SW 1271 (cell line): ENCODE measurements around the gene CGNL1.

Experiments used
- DNase-seq, 2 experiments: peaks; one replicate each; lab custom pipeline; 2025; lab: John Stamatoyannopoulos, UW

The CGNL1 gene

GRCh38 chr15:57598346-57598745 is 222.0 kb downstream of the CGNL1 start:
- DNase-seq: no peak

DNA sequence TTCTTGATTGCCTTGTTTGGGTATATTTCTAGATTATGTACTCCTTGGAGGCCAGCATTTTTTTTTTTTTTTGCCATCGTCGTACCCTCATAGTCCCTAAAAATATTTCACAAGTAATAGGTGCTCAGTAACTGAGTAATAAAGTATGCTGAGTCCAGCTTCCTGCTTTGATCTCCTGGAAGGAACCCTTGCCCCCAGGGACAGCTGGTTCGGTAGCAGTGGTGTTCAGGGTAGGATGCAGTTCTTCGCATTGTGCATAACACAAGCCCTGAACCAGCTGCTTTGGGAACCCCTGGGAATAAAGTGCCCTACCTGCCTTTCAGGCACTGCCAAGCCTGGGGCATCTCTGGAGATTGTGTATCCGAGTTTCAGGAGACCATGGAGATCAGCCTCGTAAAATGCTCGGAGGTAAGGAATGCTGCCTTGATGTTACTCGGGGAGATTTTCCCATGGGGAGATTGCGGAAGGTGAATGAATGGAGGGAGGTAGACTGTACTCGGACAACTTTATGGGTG is 223.0 kb downstream of the CGNL1 start:
- DNase-seq: no peak

- DNase-seq: no peak
Observed at GRCh38 chr15:57600197-57600596, 223.9 kb downstream of the CGNL1 start.
